Neural cell (in vitro differentiated cells): ENCODE measurements around the gene SMS.

ENCODE experiments used
- CTCF ChIP-seq: fragments of 450-650 bp; IDR thresholded peaks from 2 replicates; pipeline ENCODE4 v1.5.1; 2014; ENCODE audit warnings: antibody characterized with exemption, mild to moderate bottlenecking, moderate library complexity; ENCODE audit not compliant: poor library complexity, severe bottlenecking
- EP300 ChIP-seq: fragments of 450-650 bp; conservative IDR thresholded peaks from 2 replicates; pipeline ENCODE4 v1.6.1; 2014; ENCODE audit warnings: antibody characterized with exemption, mild to moderate bottlenecking, moderate library complexity; ENCODE audit not compliant: poor library complexity, severe bottlenecking
- EZH2 ChIP-seq: fragments of 200-600, 300-800 bp; shearing (Covaris generic), sonication (generic); IDR thresholded peaks from 2 replicates; pipeline ENCODE4 v1.6.1; 2014; ENCODE audit warnings: antibody characterized with exemption, low read length, borderline replicate concordance, mild to moderate bottlenecking; ENCODE audit not compliant: insufficient read depth, poor library complexity, severe bottlenecking
- MXI1 ChIP-seq: fragments of 450-650 bp; conservative IDR thresholded peaks from 2 replicates; pipeline ENCODE4 v1.6.1; 2014; ENCODE audit warnings: antibody characterized with exemption, mild to moderate bottlenecking; ENCODE audit not compliant: poor library complexity, severe bottlenecking
- POLR2AphosphoS5 ChIP-seq: IDR thresholded peaks from 2 replicates; pipeline ENCODE4 v1.6.1; 2012
- RAD21 ChIP-seq: fragments of 450-650 bp; conservative IDR thresholded peaks from 2 replicates; pipeline ENCODE4 v1.6.1; 2014; ENCODE audit warnings: antibody characterized with exemption, mild to moderate bottlenecking, moderate library complexity
- TAF1 ChIP-seq: IDR thresholded peaks from 2 replicates; pipeline ENCODE4 v1.6.1; 2012; ENCODE audit warnings: low read depth
- TF ChIP-seq, protein P1 (sequence below): IDR thresholded peaks from 2 replicates; pipeline ENCODE4 v1.6.1; 2012; ENCODE audit warnings: borderline replicate concordance

- no peak for TF ChIP-seq EP300
- no peak for TF ChIP-seq CTCF
- TF ChIP-seq POLR2AphosphoS5: no peak
- TF ChIP-seq, protein P1, sequence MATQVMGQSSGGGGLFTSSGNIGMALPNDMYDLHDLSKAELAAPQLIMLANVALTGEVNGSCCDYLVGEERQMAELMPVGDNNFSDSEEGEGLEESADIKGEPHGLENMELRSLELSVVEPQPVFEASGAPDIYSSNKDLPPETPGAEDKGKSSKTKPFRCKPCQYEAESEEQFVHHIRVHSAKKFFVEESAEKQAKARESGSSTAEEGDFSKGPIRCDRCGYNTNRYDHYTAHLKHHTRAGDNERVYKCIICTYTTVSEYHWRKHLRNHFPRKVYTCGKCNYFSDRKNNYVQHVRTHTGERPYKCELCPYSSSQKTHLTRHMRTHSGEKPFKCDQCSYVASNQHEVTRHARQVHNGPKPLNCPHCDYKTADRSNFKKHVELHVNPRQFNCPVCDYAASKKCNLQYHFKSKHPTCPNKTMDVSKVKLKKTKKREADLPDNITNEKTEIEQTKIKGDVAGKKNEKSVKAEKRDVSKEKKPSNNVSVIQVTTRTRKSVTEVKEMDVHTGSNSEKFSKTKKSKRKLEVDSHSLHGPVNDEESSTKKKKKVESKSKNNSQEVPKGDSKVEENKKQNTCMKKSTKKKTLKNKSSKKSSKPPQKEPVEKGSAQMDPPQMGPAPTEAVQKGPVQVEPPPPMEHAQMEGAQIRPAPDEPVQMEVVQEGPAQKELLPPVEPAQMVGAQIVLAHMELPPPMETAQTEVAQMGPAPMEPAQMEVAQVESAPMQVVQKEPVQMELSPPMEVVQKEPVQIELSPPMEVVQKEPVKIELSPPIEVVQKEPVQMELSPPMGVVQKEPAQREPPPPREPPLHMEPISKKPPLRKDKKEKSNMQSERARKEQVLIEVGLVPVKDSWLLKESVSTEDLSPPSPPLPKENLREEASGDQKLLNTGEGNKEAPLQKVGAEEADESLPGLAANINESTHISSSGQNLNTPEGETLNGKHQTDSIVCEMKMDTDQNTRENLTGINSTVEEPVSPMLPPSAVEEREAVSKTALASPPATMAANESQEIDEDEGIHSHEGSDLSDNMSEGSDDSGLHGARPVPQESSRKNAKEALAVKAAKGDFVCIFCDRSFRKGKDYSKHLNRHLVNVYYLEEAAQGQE: no peak
- TF ChIP-seq EZH2: no peak
- TF ChIP-seq TAF1: no peak
- TF ChIP-seq RAD21: no peak
- no peak for TF ChIP-seq MXI1
Measured at GRCh38 chrX:22037911-22038537, 97.5 kb downstream of the SMS start.
